Measurements from ENCODE around the gene IRF5.

IRF5 gene
- total RNA-seq, result 57.3 to 182 (median 97.4) reads per million in 17 experiments

- peak; percentile 75 to 94 (median 88) for DNase-seq
These were observed at the start of gene IRF5 for GRCh38 chr7:128937647-128938543. Gene IRF5 (plus strand): TSS chr7:128937927. CDS start chr7:128942082, 4,155 bp downstream.

DNA sequence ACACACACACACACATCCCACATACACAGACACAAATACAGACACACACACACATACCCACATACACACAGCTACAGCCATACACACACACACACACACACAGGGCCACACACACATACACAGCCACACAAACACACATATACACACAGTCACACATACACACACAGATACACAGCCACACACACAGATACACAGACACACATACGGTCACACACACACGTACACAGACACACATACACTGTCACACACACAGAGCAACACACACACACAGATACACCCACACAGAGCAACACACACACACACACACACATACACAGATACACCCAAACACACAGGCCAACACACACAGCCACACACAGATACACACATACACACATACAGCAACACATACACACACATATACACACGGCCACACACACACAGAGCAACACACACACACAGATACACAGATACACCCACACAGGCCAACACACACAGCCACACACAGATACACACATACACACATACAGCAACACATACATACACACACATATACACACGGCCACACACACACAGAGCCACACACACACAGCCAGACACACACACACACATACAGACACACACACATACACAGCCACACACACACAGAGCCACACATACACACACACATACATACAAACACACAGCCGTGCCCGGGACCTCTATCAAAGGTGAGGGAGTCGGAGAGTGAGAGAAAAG is 49.5 kb upstream of the IRF5 start:
- DNase-seq, result no peak

- DNase-seq, result no peak
These were observed 49.0 kb upstream of the IRF5 start for GRCh38 chr7:128888756-128889095.

DNA sequence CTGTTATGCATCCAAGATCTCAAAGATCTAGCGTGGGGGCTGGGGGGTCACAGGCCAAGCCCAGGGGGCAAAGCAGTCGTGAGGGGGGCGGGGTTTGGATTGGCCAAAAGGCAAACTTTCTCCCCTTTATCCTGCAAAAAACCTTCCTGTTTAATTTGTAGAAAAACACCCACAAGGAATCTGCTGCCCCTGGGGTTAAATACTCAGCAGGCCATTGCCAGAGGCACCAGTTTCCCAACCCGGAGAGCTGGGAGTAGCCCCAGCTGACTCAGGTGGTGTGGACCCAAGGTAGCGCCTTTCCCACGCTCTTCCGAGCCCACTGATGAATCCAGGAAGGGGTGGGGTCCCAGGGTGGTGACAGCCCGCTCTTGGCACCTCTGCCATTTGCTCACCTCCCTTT is 48.6 kb upstream of the IRF5 start:
- no peak for DNase-seq

- peak in 2 of 4 experiments; percentile 43 to 55 for DNase-seq
These were observed 47.2 kb upstream of the IRF5 start for GRCh38 chr7:128890306-128891109.

DNA sequence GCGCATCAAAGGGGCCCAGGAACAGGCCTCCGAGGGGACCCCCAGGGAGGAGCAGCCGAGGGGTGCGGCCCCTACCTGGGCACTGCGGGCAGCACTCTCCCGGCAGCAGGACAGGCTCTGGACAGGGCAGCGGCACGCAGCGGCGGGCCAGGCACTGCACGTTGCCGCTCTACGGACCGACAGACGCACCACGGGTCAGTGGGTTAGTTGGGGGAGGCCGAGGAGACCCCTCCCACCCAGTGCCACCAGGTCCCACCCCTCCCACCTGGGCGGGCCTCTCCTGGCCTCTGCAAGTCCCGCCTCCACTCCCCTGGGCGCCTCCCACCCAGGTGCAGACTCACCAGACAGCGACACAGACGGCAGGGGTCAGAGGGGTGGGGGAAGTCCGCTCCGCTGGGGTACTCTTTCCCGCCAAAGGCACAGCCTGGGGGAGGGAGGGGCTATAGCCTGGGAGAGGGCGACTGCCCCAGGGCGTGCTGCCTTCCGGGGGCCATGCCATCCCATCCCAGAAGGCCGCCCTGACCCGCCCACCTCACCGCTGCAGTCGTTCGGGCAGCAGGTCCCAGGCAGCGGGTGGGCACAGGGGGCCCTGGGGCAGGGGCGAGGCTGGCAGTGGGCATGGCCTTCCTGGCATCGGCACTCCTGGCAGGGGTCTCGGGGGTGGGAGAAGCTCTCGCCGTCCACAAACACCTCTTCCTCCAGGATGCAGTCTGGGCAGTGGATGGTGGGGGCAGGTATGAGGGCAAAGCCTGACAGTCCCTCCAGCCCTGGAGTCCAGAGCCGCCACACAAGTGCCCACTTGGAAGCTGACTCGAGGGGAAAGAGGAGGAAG is 46.4 kb upstream of the IRF5 start:
- DNase-seq, result no peak

DNA sequence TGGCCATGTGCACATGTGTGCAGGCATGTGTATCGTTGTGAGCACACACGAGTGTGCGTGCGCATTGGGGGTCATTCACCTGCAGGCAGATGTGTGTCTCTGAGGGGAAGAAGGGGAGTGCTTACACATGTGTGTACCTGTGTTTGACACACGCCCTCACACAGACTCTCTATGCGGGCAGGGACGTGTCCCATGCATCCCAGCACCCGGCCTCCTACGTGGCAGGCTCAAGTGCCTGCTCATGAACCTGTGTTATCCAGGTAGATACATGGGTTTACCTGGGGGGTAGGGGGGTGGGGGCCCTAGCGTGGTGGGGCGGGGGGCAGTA is 45.8 kb upstream of the IRF5 start:
- DNase-seq, result no peak

DNA sequence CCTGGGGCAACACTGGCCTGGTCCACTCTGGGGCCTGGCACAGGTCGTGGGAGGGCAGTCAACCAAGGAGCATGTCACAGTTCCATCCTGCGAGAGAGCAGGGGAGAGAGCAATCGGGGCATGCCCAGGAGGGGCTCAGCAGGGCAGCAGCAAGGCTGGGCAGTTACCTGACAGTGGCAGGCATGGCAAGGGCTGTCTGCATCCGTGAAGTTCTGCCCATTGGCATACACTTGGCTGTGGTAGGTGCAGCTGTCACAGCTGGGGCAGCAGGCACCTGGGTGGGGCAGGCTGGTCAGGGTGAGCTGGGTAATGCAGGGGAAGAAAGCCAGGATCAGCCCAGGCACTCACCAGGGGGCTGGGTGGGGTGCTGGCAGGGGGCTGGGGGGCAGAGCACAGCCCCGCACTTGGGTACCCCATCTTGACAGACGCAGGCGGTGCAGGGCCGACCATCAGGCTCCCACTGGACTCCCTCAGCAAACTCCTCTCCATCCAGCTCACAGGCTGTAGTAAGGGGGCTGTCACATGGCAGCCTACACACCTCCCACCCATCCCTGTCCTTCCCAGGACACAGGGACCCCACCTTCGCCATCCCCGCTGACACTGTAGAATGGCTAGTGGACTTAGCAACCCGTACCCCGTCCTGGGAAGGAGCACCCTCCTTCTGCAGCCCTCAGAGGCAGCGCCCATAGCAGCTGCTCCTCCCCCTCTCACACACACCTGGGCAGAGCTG is 45.0 kb upstream of the IRF5 start:
- no peak for DNase-seq

DNA sequence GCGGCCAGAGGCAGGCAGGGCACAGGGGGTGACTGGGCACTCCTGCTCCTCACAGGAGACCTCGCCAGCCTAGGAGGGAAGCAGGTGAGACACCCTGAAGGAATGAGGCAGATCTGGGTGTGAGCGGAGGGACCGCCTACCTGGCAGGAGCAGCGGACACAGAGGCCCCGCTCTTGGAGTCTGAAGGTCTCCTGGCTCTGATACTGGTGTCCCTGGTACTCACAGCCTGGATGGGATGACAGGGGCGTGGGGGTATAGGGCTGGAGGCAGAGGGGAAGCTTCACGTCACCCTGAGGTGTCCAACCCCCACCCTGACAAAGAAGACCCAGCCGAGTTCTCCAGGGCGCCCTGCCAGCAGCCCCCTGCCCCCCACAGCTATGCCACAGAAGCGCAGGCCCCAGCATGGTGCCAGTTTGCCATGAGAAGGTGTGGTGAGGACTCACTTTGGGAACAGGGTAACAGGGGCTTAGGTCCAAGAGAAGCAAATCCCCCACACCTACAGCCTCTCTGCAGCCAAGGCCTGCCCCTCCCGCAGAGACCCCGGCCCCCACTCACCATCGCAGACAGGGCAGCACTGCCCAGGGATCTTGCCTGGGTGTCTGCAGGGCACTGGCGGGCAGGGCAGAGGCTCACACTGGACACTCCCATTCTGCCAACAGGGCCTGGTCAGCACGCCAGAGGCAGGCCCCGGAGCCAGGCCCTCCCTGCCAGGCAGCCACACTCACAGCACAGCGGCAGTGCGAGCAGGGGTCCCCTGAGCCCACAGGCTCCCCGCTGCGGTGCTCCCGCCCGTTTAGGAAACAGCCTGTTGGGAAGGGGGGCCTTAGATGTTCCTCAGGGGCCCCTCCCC is 44.3 kb upstream of the IRF5 start:
- DNase-seq, result no peak

DNA sequence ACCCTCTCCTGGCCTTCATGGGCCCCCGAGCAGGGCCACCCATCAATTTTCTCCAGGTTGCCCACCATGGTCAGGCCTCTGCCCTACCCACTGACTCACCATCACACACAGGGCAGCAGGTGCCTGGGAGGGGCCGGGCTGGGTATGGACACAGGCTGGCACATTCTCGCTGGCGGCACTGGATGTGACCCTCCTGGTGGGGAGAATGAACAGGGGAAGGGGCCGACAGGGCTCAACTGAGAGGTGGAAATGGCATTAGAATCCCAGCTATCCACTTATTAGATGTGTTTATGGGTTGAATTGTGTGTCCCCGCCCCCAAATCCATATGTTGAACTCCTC is 43.7 kb upstream of the IRF5 start:
- DNase-seq, result no peak

- DNase-seq, result no peak
These were observed 42.4 kb upstream of the IRF5 start for GRCh38 chr7:128895320-128895719.

GRCh38 chr7:128899392-128899791 is 38.3 kb upstream of the IRF5 start:
- DNase-seq, result no peak

DNA sequence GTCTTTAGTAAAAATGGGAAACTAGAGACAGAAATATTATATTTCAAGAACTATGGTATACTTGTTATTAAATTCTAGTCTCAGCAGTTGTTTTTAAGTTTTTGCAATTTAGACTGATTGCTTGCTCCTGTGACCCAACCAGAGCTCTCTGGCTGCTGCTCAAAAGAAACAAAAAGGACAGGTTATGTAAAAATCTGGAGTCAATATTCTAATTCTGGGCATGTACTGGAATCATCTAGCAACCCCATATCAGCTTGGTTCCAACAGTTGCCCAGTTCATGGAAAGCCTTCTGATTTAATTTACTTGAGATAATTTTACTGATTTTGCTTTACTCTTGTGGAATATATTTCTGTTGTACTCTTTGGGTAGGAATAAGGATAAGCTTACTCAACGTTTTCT is 37.5 kb upstream of the IRF5 start:
- no peak for DNase-seq

- peak; percentile 60 to 85 (median 80) for DNase-seq
These were observed 34.8 kb upstream of the IRF5 start for GRCh38 chr7:128902761-128903585.

DNA sequence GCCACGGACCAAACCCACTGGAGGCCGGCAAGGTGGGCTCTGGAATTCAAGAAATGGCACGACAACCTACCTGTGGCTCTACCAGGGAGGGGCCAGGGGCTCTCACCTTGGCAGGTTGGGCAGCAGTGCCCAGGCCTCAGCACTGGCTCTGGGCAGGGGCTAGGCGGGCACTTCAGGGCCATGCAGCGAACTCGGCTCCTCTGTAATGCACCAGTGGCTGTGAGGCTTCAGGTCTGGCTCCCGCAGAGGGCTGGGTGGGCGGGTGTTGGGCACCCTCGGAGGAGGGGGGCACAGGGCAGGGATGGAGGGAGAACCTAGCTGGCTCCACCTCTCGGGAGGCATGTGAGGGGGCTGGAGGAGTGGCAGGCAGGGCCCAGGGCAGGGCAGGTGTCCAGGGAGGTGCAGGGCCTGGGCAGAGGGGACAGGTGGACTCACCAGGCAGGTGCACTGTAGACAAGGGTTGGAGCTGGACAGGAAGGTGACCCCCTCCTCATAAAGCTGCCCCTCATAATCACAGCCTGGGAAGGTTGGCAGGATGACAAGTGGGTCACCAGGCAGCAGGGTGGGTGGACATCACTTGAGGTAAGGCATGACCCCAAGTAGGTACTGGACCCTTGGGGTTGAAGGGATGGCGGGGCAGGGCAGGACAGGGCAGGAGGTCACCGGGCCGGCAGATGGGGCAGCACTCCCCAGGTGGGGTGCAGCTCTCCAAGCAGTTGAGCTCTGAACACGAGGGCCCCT is 33.9 kb upstream of the IRF5 start:
- no peak for DNase-seq

- DNase-seq, result peak; percentile 63 to 90 (median 73)
These were observed 33.1 kb upstream of the IRF5 start for GRCh38 chr7:128904381-128905197.

- DNase-seq, result no peak
These were observed 31.5 kb upstream of the IRF5 start for GRCh38 chr7:128906001-128906765.

Data from suppressor macrophage (primary cell).